DND-41 (cell line): ENCODE results near the gene CXCL11.

Experiments
- ATAC-seq: fragments of 200-7000 bp; cut with Tn5 transposase; 3 replicates; pipeline ENCODE4 v1.9.1; 2021; ENCODE audit warnings: low read depth; ENCODE audit not compliant: insufficient read depth
- DNase-seq: peaks from one replicate; pipeline ENCODE4 v3.0.0-alpha.2; 2020
- H2AFZ ChIP-seq: 2 replicates; pipeline ENCODE4 v1.6.0; 2012; ENCODE audit warnings: low read depth, low read length
- H3K27ac ChIP-seq: 2 replicates; pipeline ENCODE4 v1.5.1; 2012; ENCODE audit warnings: low read length, inconsistent platforms
- H3K27me3 ChIP-seq: fragments of 200-600 bp; sonication (generic); 2 replicates; pipeline ENCODE4 v1.6.0; 2012; ENCODE audit warnings: low read length, mild to moderate bottlenecking, inconsistent platforms; ENCODE audit not compliant: insufficient read depth, poor library complexity
- H3K36me3 ChIP-seq: 2 replicates; pipeline ENCODE4 v1.5.1; 2012; ENCODE audit warnings: low read length, inconsistent platforms; ENCODE audit not compliant: insufficient read depth
- H3K4me1 ChIP-seq: 2 replicates; pipeline ENCODE4 v1.5.1; 2012; ENCODE audit warnings: mild to moderate bottlenecking, low read length; ENCODE audit not compliant: insufficient read depth
- H3K4me2 ChIP-seq: 2 replicates; pipeline ENCODE4 v1.6.0; 2012; ENCODE audit warnings: mild to moderate bottlenecking, moderate library complexity, low read length, inconsistent platforms; ENCODE audit not compliant: insufficient read depth
- H3K4me3 ChIP-seq, 2 experiments: fragments of 200-600 bp in 1 of 2; shearing (Covaris generic) in 1 of 2; 2 replicates each; pipeline ENCODE4 v1.5.1; 2012 to 2016; ENCODE audit warnings: inconsistent platforms in 2 of 2, low read length in 2 of 2, mild to moderate bottlenecking in 2 of 2, low read depth in 1 of 2, moderate library complexity in 1 of 2
- H3K79me2 ChIP-seq: 2 replicates; pipeline ENCODE4 v1.6.0; 2012; ENCODE audit warnings: low read length, inconsistent platforms; ENCODE audit not compliant: insufficient read depth
- H3K9ac ChIP-seq: 2 replicates; pipeline ENCODE4 v1.6.0; 2012; ENCODE audit warnings: low read depth, mild to moderate bottlenecking, inconsistent platforms, low read length, moderate library complexity
- H3K9me3 ChIP-seq: 2 replicates; pipeline ENCODE4 v1.5.1; 2012; ENCODE audit warnings: low read length, moderate library complexity, mild to moderate bottlenecking, inconsistent platforms; ENCODE audit not compliant: insufficient read depth, severe bottlenecking
- H4K20me1 ChIP-seq: 2 replicates; pipeline ENCODE4 v1.6.0; 2012; ENCODE audit warnings: low read length; ENCODE audit not compliant: insufficient read depth
- EZH2 ChIP-seq: IDR thresholded peaks from 3 replicates; pipeline ENCODE4 v1.6.1; 2012; ENCODE audit warnings: borderline replicate concordance, low read depth, mild to moderate bottlenecking, moderate library complexity, low read length, inconsistent platforms; ENCODE audit not compliant: severe bottlenecking
- TF ChIP-seq, protein P1 (sequence below): IDR thresholded peaks from 2 replicates; pipeline ENCODE4 v1.5.1; 2012; ENCODE audit warnings: borderline replicate concordance, low read length, moderate library complexity, mild to moderate bottlenecking; ENCODE audit not compliant: poor library complexity, severe bottlenecking; ENCODE audit errors: extremely low read depth

The CXCL11 gene

GRCh38 chr4:76023389-76023788 is 12.5 kb downstream of the CXCL11 start, which contains the start of gene CXCL10:
TSS of gene CXCL10 (minus strand) at chr4:76023497. CDS start at chr4:76023431, 66 bp downstream.
- Histone ChIP-seq H3K9ac (no peak within 1 kb of the TSS), H2AFZ (no peak within 1 kb of the TSS), H3K4me2 (no peak within 1 kb of the TSS), H3K4me3 (no peak within 1 kb of the TSS), H3K9me3 (no peaks in the 10 kb centered on the region), H3K27ac (no peak within 1 kb of the TSS), H3K27me3 (peaks cover 11% of the 10 kb centered on the region), H3K4me1 (peaks cover 2% of the 10 kb centered on the region; the same call in 1 of the 2 replicates), H3K36me3 (no peaks in the 10 kb centered on the region), H4K20me1 (no peaks in the 10 kb centered on the region), H3K79me2 (no peaks in the 10 kb centered on the region)
- no peak for DNase-seq
- TF ChIP-seq, protein P1, sequence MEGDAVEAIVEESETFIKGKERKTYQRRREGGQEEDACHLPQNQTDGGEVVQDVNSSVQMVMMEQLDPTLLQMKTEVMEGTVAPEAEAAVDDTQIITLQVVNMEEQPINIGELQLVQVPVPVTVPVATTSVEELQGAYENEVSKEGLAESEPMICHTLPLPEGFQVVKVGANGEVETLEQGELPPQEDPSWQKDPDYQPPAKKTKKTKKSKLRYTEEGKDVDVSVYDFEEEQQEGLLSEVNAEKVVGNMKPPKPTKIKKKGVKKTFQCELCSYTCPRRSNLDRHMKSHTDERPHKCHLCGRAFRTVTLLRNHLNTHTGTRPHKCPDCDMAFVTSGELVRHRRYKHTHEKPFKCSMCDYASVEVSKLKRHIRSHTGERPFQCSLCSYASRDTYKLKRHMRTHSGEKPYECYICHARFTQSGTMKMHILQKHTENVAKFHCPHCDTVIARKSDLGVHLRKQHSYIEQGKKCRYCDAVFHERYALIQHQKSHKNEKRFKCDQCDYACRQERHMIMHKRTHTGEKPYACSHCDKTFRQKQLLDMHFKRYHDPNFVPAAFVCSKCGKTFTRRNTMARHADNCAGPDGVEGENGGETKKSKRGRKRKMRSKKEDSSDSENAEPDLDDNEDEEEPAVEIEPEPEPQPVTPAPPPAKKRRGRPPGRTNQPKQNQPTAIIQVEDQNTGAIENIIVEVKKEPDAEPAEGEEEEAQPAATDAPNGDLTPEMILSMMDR = no peak
- no peak for TF ChIP-seq EZH2
- ATAC-seq = no peak

GRCh38 chr4:76022677-76023076 is 13.2 kb downstream of the CXCL11 start:
- no peaks in the 10 kb centered on the region for H3K79me2 ChIP-seq
- H3K4me1 ChIP-seq = no peaks in the 10 kb centered on the region
- no peak for TF ChIP-seq EZH2
- TF ChIP-seq, protein P1 = no peak
- H3K9me3 ChIP-seq = no peaks in the 10 kb centered on the region
- no peak overlapping the region for H2AFZ ChIP-seq
- H3K4me3 ChIP-seq = no peak overlapping the region
- H3K36me3 ChIP-seq = no peaks in the 10 kb centered on the region
- no peak overlapping the region for H3K27ac ChIP-seq
- ATAC-seq = no peak
- no peak overlapping the region for H3K4me2 ChIP-seq
- no peak overlapping the region for H3K9ac ChIP-seq
- no peaks in the 10 kb centered on the region for H4K20me1 ChIP-seq
- H3K27me3 ChIP-seq = peaks cover 9% of the 10 kb centered on the region
- DNase-seq = no peak

DNA sequence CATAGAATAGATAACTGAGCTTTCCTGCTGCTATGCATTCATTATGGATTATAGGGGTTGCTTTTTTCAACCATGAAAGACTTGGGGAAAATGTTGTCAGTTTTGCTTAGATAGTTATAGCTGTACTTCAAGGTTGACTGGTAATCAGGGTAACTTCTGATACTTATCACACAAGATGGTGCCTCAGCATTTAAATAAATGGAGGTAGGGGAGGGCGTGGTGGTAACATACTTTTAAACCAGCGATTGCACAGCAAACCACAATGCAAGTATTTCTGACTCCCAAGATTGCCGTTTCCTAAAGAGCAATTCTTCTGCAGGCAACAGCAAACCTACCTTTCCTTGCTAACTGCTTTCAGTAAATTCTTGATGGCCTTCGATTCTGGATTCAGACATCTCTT is 13.8 kb downstream of the CXCL11 start:
- Histone ChIP-seq H3K4me3 (no peak overlapping the region), H3K36me3 (no peaks in the 10 kb centered on the region), H2AFZ (no peak overlapping the region), H3K4me2 (no peak overlapping the region), H3K79me2 (no peaks in the 10 kb centered on the region), H3K27me3 (peaks cover 9% of the 10 kb centered on the region), H3K9me3 (no peaks in the 10 kb centered on the region), H4K20me1 (no peaks in the 10 kb centered on the region), H3K4me1 (no peaks in the 10 kb centered on the region), H3K9ac (no peak overlapping the region), H3K27ac (no peak overlapping the region)
- ATAC-seq = no peak
- TF ChIP-seq EZH2 = no peak
- TF ChIP-seq, protein P1 = no peak
- DNase-seq = no peak
